ENCODE data around the gene KCTD1. TPM values are rescaled to one million over a fixed set of nuclear protein-coding genes. Genes with fewer than 3 reads are reported as not detected.
A peak's percentile ranks its signal among the peaks of the same experiment; 100 is the strongest.

The KCTD1 gene
- total RNA-seq, 1 donor from 2014 or later: 16.1 TPM

GRCh38 chr18:26468931-26469340, 79.4 kb downstream of the KCTD1 start:
- intact Hi-C loops (cut with DNase I): no loop called here
- ATAC-seq (ENCODE audit: poor library complexity) (peak; percentile 35), DNase-seq (no peak)

- ATAC-seq (ENCODE audit: poor library complexity) (no peak), DNase-seq (no peak)
- intact Hi-C loops (cut with DNase I): no loop called here
Observed at GRCh38 chr18:26466026-26466425, 82.3 kb downstream of the KCTD1 start.

- ATAC-seq (ENCODE audit: poor library complexity) (no peak), DNase-seq (no peak)
- intact Hi-C loops (cut with DNase I): no loop called here
Observed at GRCh38 chr18:26465431-26465830, 82.9 kb downstream of the KCTD1 start.

- ATAC-seq (ENCODE audit: poor library complexity) (no peak), DNase-seq (no peak)
- intact Hi-C loops (cut with DNase I): loop anchor here (5.0 kb wide), 1 partner anchor 83 kb away; the partner anchor contains the start of gene KCTD1
Observed at GRCh38 chr18:26464128-26465011, 84.0 kb downstream of the KCTD1 start.

DNA sequence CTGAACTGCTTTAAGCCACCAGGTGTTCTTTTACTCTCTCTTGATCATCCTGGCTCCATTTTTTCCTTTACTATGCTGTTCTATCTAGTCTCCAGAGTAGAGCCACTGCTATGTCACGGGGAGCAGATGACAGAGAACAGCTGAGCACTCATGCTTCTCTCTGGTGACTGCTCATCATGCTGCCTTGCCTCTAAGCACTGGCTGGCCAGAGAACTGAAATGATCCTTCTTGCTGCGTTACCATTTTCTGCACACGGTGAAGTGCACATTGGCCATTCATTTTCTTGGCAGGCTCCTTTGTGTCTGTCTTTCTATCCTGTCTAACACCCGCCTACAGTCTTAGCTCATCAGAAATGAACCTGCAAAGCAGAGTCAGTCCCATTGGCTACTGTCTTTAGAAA, 86.0 kb downstream of the KCTD1 start:
- ATAC-seq (ENCODE audit: poor library complexity) (peak; percentile 52), DNase-seq (no peak)
- intact Hi-C loops (cut with DNase I): loop anchor here (5.0 kb wide), 1 partner anchor 85 kb away; the partner anchor contains the start of gene KCTD1

GRCh38 chr18:26461405-26461804, 86.9 kb downstream of the KCTD1 start:
- peak; percentile 2 for ATAC-seq (ENCODE audit: poor library complexity)
- intact Hi-C loops (cut with DNase I): loop anchor here (5.0 kb wide), 1 partner anchor 86 kb away; the partner anchor contains the start of gene KCTD1
- DNase-seq: no peak

DNA sequence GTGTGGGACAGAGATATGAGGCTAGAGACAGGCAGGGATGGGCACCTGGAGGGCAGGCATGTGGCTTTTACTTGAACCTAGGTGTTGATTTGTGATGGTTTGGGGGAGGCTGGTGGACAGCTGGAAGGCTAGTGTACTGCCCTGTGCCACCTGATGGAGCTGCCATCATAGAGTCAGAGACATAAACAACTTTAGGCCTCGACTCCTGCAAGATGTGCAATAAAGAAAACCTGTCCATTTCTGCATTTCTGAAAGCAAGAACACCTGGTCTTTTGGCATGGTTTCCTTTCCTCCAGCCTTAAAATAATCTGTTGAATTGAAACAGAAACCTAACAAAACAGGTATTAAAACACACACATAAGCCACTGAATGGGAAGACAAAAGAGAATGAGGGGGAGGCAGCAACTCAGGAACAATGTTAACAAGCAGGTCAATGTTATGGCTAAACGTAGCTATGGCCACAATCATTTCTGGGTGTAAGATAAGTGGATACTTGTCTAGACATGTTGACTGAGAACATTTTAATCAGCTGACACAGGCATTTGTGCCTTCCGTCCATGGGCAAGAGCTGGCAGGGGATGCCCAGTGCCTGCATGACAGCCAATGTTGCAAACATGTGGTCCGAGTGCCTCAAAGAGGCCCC, 87.8 kb downstream of the KCTD1 start:
- DNase-seq (peak; percentile 68), ATAC-seq (ENCODE audit: poor library complexity) (peak; percentile 91)
- intact Hi-C loops (cut with DNase I): loop anchor here (5.0 kb wide), 1 partner anchor 87 kb away; the partner anchor contains the start of gene KCTD1

GRCh38 chr18:26459884-26460283, 88.5 kb downstream of the KCTD1 start:
- ATAC-seq (ENCODE audit: poor library complexity): no peak
- no peak for DNase-seq
- intact Hi-C loops (cut with DNase I): loop anchor here (5.0 kb wide), 1 partner anchor 87 kb away; the partner anchor contains the start of gene KCTD1

DNA sequence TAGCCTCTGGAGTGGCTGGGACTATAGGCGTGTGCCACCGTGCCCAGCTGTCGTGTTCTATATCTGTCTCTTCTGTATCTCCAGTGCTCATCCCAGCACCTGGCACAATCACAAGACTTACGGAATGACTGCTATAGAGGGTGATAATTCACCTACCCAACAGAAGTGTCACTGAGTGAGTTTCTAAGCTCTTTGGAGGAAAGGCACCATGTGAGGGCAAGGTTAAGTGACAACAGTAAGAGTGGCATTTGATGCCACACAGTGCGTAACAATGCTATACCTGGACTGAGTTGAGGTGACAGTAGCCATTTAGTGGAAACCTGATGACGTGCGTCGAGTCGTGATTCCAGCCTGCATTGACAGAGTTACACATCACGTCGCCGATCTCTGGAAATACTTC, 89.0 kb downstream of the KCTD1 start:
- intact Hi-C loops (cut with DNase I): no loop called here
- no peak for ATAC-seq (ENCODE audit: poor library complexity)
- no peak for DNase-seq

GRCh38 chr18:26458526-26459232, 89.7 kb downstream of the KCTD1 start:
- intact Hi-C loops (cut with DNase I): no loop called here
- ATAC-seq (ENCODE audit: poor library complexity) (no peak), DNase-seq (no peak)

DNA sequence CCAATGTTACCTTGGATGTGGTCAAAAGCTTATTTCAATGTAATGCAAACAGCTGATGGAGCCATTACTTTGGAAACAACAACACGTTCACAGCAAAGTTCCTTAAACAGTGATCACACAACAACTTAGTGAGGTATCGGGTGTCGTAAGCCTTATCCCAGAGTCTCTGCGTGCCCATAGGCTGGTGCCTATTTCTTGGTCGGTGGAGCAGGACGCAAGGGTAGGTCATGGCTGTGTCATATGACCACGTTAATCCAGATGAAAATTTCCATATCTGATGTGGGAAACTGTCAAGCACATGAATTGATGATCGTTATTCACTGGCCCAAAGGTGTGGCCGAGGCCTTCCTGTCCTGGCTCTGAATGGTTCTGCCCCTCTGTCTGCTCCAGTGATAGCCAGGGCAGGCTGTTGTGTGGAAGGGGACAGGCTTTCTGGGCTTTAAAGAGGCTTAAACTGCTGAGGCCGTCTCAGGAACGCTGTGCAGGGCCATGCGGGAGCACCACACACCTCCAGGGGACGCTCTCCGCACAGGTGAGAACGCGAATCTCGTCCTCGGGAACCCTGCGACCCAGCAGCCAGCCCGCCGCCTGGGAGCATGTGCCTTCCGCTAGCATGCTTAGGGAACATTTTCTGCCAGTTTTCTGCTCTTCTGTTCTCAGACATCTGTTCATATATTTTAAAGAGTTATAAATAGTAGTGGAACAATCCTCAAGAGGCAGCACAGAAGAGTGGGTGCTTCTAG, 90.6 kb downstream of the KCTD1 start:
- intact Hi-C loops (cut with DNase I): no loop called here
- ATAC-seq (ENCODE audit: poor library complexity): no peak
- DNase-seq: no peak

- intact Hi-C loops (cut with DNase I): no loop called here
- ATAC-seq (ENCODE audit: poor library complexity) (no peak), DNase-seq (no peak)
Observed at GRCh38 chr18:26457195-26457594, 91.2 kb downstream of the KCTD1 start.

DNA sequence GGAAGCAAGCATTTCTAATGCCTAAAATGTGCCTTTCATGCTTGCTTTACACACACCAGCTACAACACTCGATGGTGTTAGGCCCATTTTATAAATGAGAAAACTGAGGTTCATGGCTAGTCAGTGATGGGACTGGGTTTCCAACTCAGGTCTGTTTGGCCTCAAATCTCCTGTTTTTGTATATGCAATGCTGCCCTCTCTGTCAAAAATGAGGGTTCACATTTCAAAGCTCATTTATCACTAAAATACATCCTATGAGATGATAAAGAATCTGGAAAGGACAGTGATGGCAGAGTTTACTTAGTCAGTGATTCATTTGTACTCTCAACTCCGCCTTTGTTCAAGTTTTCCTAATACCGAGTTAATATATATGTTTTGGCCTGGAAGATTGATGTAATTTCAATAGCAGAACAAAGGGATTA, 92.3 kb downstream of the KCTD1 start:
- intact Hi-C loops (cut with DNase I): no loop called here
- DNase-seq (no peak), ATAC-seq (ENCODE audit: poor library complexity) (no peak)

GRCh38 chr18:26455639-26456038, 92.7 kb downstream of the KCTD1 start:
- DNase-seq (no peak), ATAC-seq (ENCODE audit: poor library complexity) (no peak)
- intact Hi-C loops (cut with DNase I): no loop called here

DNA sequence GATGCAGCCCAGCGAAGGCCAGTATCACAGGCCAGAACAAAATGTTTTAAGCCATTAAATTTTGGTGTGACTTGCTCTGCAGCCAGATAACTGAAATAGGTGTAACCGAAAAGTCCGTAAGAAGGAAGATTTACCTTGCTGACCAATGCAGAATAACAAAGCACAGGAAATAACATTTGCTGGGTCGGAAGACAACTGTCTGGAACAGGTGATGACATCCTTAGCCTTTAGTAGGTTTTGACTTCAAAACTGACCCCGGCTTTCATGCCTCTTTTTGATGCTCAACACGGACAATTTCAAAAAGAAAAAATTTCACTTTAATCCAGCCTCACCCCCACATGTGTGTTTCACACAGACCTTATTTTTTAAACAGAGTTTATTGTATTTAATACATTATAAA, 93.7 kb downstream of the KCTD1 start:
- intact Hi-C loops (cut with DNase I): no loop called here
- ATAC-seq (ENCODE audit: poor library complexity): no peak

DNA sequence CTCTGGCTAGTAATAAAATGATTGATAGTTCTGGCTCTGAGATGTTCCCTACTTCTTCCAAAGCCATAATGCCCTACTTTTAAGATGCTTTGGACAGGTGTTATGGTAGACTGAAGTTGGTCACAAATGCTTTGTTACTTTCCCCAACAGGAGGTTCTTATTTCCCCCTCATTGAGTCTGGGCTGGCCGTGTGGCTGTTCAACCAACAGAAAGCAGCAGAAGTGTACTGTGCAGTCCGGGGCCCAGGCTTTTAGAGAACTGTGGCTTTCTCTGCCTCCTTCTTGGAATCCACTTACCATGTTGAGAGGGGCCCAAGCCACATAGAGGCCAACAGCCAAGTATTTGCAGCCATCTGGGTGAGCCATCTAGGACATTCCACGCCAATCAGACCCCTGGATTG, 94.2 kb downstream of the KCTD1 start:
- intact Hi-C loops (cut with DNase I): no loop called here
- no peak for ATAC-seq (ENCODE audit: poor library complexity)
- DNase-seq: no peak

More for the DNA sequence above, 93.7 kb downstream of the KCTD1 start:
- DNase-seq: no peak

DNA sequence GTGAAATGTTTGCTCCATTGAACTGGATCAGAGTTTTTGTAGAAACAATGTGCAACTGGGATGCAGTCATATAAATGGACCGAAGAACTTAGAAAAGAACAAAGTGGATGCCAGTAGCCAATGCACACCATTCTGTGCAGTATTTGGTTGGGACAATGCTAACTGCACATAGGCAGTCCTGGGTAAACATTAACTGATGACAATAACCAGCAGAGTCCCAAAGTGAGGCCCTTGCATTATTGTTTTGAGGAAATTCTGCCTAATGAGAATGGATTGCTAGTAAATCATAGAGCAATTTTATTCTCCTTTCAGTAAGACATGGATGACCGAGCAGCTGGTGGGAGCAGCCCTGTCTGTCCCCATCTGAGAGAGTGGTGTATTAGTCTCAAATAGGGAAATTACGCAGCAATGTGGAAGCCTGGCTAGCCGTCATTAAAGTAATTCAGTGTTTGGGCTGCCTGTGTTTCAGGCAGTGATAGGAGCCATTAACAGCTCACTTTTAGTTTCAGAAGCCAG, 94.9 kb downstream of the KCTD1 start:
- intact Hi-C loops (cut with DNase I): no loop called here
- DNase-seq (no peak), ATAC-seq (ENCODE audit: poor library complexity) (no peak)

DNA sequence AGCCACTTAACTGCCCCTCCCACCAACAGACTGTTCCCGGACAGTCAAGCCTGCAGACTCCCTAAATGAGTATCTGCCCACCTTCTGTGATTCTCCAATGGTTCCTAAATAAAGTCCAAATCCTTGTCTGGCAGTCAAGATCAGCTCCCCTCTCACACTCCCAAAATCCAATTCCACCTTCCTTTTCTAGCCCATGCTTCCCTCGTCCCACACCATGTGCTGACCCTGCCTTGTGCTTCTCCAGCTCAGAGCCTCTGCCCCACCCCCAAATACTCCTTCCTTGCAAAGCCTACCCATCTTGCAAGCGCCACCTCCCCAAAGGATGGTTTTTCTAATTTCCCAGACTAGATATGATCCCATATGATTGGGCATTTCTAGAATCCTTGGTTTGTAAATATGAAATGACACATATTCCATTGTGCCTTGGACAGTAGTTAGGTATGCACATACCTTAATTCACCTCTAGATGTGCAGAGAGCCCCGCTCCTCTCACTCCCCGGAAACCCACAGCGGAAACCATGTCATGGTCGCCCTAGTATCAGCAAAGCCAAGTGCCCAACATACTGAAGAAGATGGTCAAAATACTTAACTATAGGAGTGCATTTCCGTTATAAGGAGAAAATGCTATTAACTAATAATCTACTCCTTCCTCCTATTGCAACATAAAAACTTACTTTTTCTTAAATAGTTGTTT, 97.2 kb downstream of the KCTD1 start:
- ATAC-seq (ENCODE audit: poor library complexity) (no peak), DNase-seq (no peak)
- intact Hi-C loops (cut with DNase I): no loop called here

Data from Right ventricle myocardium superior (tissue), 1 donor.